Neural progenitor cell (in vitro differentiated cells): ENCODE results near the gene TYRP1.

Experiments used
- EZH2 ChIP-seq: fragments of 200-600 bp; sonication (generic); IDR thresholded peaks from 2 replicates; pipeline ENCODE4 v1.6.1; 2017; ENCODE audit warnings: antibody characterized with exemption, mild to moderate bottlenecking, moderate library complexity
- EZH2phosphoT487 ChIP-seq: fragments of 200-600 bp; sonication (generic); IDR thresholded peaks from 2 replicates; pipeline ENCODE4 v1.6.1; 2017; ENCODE audit warnings: antibody characterized with exemption
- TF ChIP-seq, protein P1 (sequence below): fragments of 200-600 bp; sonication (generic); IDR thresholded peaks from 2 replicates; pipeline ENCODE4 v1.5.1; 2017; ENCODE audit warnings: antibody characterized with exemption, mild to moderate bottlenecking

DNA sequence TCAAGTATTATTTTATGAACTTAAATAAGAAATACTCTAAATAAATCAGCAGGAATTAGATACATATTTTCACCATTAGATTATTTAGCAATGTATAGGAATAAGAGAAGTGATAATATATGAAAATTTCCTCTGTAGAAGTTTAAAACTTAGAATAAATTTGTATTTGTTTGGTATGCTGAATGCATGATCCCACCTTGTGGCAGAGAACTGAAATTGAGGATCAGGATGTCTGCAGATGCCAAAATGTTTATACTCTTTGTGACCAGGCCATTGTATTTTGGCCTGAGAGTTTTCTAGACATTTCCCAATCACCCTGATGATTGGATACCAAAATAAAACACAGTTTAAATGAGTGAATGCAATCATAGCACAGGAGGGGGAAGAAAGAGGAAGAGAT, 6.3 kb downstream of the TYRP1 start:
- TF ChIP-seq, protein P1, sequence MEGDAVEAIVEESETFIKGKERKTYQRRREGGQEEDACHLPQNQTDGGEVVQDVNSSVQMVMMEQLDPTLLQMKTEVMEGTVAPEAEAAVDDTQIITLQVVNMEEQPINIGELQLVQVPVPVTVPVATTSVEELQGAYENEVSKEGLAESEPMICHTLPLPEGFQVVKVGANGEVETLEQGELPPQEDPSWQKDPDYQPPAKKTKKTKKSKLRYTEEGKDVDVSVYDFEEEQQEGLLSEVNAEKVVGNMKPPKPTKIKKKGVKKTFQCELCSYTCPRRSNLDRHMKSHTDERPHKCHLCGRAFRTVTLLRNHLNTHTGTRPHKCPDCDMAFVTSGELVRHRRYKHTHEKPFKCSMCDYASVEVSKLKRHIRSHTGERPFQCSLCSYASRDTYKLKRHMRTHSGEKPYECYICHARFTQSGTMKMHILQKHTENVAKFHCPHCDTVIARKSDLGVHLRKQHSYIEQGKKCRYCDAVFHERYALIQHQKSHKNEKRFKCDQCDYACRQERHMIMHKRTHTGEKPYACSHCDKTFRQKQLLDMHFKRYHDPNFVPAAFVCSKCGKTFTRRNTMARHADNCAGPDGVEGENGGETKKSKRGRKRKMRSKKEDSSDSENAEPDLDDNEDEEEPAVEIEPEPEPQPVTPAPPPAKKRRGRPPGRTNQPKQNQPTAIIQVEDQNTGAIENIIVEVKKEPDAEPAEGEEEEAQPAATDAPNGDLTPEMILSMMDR, result peak; percentile 36
- TF ChIP-seq EZH2 (no peak), EZH2phosphoT487 (no peak)
